HG03095 (cell line): ENCODE data around the gene ECHS1.
"Not testable (repeated sequence)": the region's sequence is repeated elsewhere in the genome, so short reads cannot be mapped to it uniquely, and the experiment has no call there.

Source experiments
- ATAC-seq: cut with Tn5 transposase; IDR thresholded peaks from one replicate; pipeline ENCODE4 v1.9.1; 2021; ENCODE audit warnings: moderate library complexity; ENCODE audit not compliant: unreplicated experiment

Gene ECHS1

GRCh38 chr10:133373174-133374090 lies at the start of gene ECHS1:
Gene ECHS1 (minus strand): TSS chr10:133373354. CDS start chr10:133373333, 21 bp downstream.
- ATAC-seq = peak; percentile 97

GRCh38 chr10:133422223-133422806 lies 49.2 kb upstream of the ECHS1 start:
- no peak for ATAC-seq

GRCh38 chr10:133421336-133422222 lies 48.4 kb upstream of the ECHS1 start:
- no peak for ATAC-seq

- no peak for ATAC-seq
These were observed 47.4 kb upstream of the ECHS1 start for GRCh38 chr10:133420579-133420978.

GRCh38 chr10:133420028-133420427 lies 46.9 kb upstream of the ECHS1 start:
- no peak for ATAC-seq

- no peak for ATAC-seq
These were observed 46.2 kb upstream of the ECHS1 start for GRCh38 chr10:133419211-133419950.

- no peak for ATAC-seq
These were observed 45.3 kb upstream of the ECHS1 start for GRCh38 chr10:133418289-133418993.

GRCh38 chr10:133415752-133416151 lies 42.6 kb upstream of the ECHS1 start:
- ATAC-seq = no peak

GRCh38 chr10:133414401-133414800 lies 41.2 kb upstream of the ECHS1 start:
- not testable (repeated sequence) for ATAC-seq

GRCh38 chr10:133412381-133412711 lies 39.2 kb upstream of the ECHS1 start:
- ATAC-seq = no peak

- no peak for ATAC-seq
These were observed 38.6 kb upstream of the ECHS1 start for GRCh38 chr10:133411523-133412380.

GRCh38 chr10:133405844-133406527 lies 32.8 kb upstream of the ECHS1 start:
- ATAC-seq = no peak

GRCh38 chr10:133405272-133405671 lies 32.1 kb upstream of the ECHS1 start:
- no peak for ATAC-seq

GRCh38 chr10:133403784-133404183 lies 30.6 kb upstream of the ECHS1 start:
- no peak for ATAC-seq

- ATAC-seq = no peak
These were observed 30.2 kb upstream of the ECHS1 start for GRCh38 chr10:133403359-133403758.

- no peak for ATAC-seq
These were observed 29.0 kb upstream of the ECHS1 start for GRCh38 chr10:133401981-133402725.

GRCh38 chr10:133401500-133401899 lies 28.3 kb upstream of the ECHS1 start:
- ATAC-seq = no peak
